Activated CD4-positive, alpha-beta T cell treated with anti-CD3 and anti-CD28 coated beads, Interleukin-2, amount 50 U/mL, for 48 hours (primary cell): Measurements from ENCODE around the gene RCAN2.
"Not testable (repeated sequence)": the region's sequence is repeated elsewhere in the genome, so short reads cannot be mapped to it uniquely, and the experiment has no call there.

Experiments
- DNase-seq, 2 experiments: peaks; one replicate each; pipeline ENCODE4 v3.0.0-alpha.2; 2020

RCAN2 gene

GRCh38 chr6:46381057-46381456 is 110.2 kb downstream of the RCAN2 start:
- DNase-seq, result no peak

- no peak for DNase-seq
Observed at GRCh38 chr6:46380152-46380807, 111.0 kb downstream of the RCAN2 start.

GRCh38 chr6:46378882-46379416 is 112.3 kb downstream of the RCAN2 start:
- no peak for DNase-seq

- DNase-seq, result no peak
Observed at GRCh38 chr6:46378161-46378881, 112.9 kb downstream of the RCAN2 start.

GRCh38 chr6:46377209-46377608 is 114.0 kb downstream of the RCAN2 start:
- no peak for DNase-seq

- no peak for DNase-seq
Observed at GRCh38 chr6:46376562-46377061, 114.6 kb downstream of the RCAN2 start.

- no peak for DNase-seq
Observed at GRCh38 chr6:46370622-46371021, 120.6 kb downstream of the RCAN2 start.

- DNase-seq, result no peak
Observed at GRCh38 chr6:46368169-46368536, 123.1 kb downstream of the RCAN2 start.

- no peak for DNase-seq
Observed at GRCh38 chr6:46367354-46368168, 123.7 kb downstream of the RCAN2 start.

- DNase-seq, result no peak
Observed at GRCh38 chr6:46366190-46366900, 124.9 kb downstream of the RCAN2 start.

- no peak for DNase-seq
Observed at GRCh38 chr6:46357591-46357990, 133.7 kb downstream of the RCAN2 start.

- no peak for DNase-seq
Observed at GRCh38 chr6:46356543-46356942, 134.7 kb downstream of the RCAN2 start.

GRCh38 chr6:46353528-46353927 is 137.7 kb downstream of the RCAN2 start:
- no peak for DNase-seq

- DNase-seq, result no peak
Observed at GRCh38 chr6:46352541-46353268, 138.5 kb downstream of the RCAN2 start.

- DNase-seq, result no peak
Observed at GRCh38 chr6:46350714-46351113, 140.5 kb downstream of the RCAN2 start.

GRCh38 chr6:46347669-46348068 is 143.6 kb downstream of the RCAN2 start:
- DNase-seq, result no peak

GRCh38 chr6:46340246-46340645 is 151.0 kb downstream of the RCAN2 start:
- no peak for DNase-seq

- no peak for DNase-seq
Observed at GRCh38 chr6:46338131-46338530, 153.1 kb downstream of the RCAN2 start.

GRCh38 chr6:46334442-46334841 is 156.8 kb downstream of the RCAN2 start:
- DNase-seq, result no peak

GRCh38 chr6:46333481-46333880 is 157.8 kb downstream of the RCAN2 start:
- DNase-seq, result no peak

- DNase-seq, result not testable (repeated sequence)
Observed at GRCh38 chr6:46332448-46332847, 158.8 kb downstream of the RCAN2 start.

- DNase-seq, result no peak
Observed at GRCh38 chr6:46331461-46331860, 159.8 kb downstream of the RCAN2 start.
